ENCODE data around the gene RAMP3. TPM values are rescaled to one million over a fixed set of nuclear protein-coding genes. Genes with fewer than 3 reads are reported as not detected.

Gene RAMP3
- total RNA-seq, 1 experiment from 2014 or later, result 0.13 TPM

- CTCF ChIA-PET, result no interaction called here
- H3K27me3 ChIP-seq (ENCODE audit: control insufficient read depth, insufficient read depth, low read length), result peaks cover 10% of the 10 kb centered on the region; the same call in 1 of the 2 replicates
- intact Hi-C loops (cut with micrococcal nuclease; ENCODE audit: unreplicated experiment) (no loop called here), in situ Hi-C loops (cut with HindIII; ENCODE audit: low pct_unique_long_range_greater_than_20kb, low sequenced_read_pairs) (no loop called here)
- H3K4me1 ChIP-seq (ENCODE audit: control insufficient read depth, insufficient read depth, low read length), result no peaks in the 10 kb centered on the region
- BruUV-seq (replicated peaks), result no TSS peak
- DNase-seq (ENCODE audit: low read depth, low spot score) (no peak), ATAC-seq (no peak)
- no peak for TF ChIP-seq REST (IDR thresholded peaks at IDR 0.05; ENCODE audit: insufficient read depth in 1 of 2, low read depth in 2 of 2, low read length in 1 of 2)
- TF ChIP-seq SIN3A (IDR thresholded peaks at IDR 0.05; ENCODE audit: borderline replicate concordance, insufficient read depth, low read depth, low read length), result no peak
- TF ChIP-seq TCF7L2 (IDR thresholded peaks at IDR 0.05; ENCODE audit: low read depth, low read length), result no peak
- TF ChIP-seq POLR2AphosphoS5 (IDR thresholded peaks at IDR 0.05; ENCODE audit: low read depth, low read length), result no peak
- TF ChIP-seq CTCF (IDR thresholded peaks at IDR 0.05), result no peak
- H3K9me3 ChIP-seq (ENCODE audit: control insufficient read depth, insufficient read depth, low read depth, low read length), result no peaks in the 10 kb centered on the region
- POLR2A ChIA-PET, result interaction anchor here (0.5 to 0.6 kb wide), 2 partner anchors 44 to 374 kb away, joined by 3 to 9 read pairs; no protein-coding TSS in a partner anchor
- no peaks in the 10 kb centered on the region for H3K36me3 ChIP-seq (ENCODE audit: control insufficient read depth, insufficient read depth, low read length)
- no peak overlapping the region for H3K27ac ChIP-seq (ENCODE audit: low read length)
- H3K4me3 ChIP-seq (ENCODE audit: low read depth in 2 of 2, low read length in 2 of 2), result no peak overlapping the region
Observed at GRCh38 chr7:45171946-45172345, 14.4 kb downstream of the RAMP3 start.

- H3K9me3 ChIP-seq (ENCODE audit: control insufficient read depth, insufficient read depth, low read depth, low read length), result no peaks in the 10 kb centered on the region
- H3K36me3 ChIP-seq (ENCODE audit: control insufficient read depth, insufficient read depth, low read length), result no peaks in the 10 kb centered on the region
- POLR2A ChIA-PET, result no interaction called here
- DNase-seq (ENCODE audit: low read depth, low spot score), result no peak
- in situ Hi-C loops (cut with HindIII; ENCODE audit: low pct_unique_long_range_greater_than_20kb, low sequenced_read_pairs) (no loop called here), intact Hi-C loops (cut with micrococcal nuclease; ENCODE audit: unreplicated experiment) (no loop called here)
- H3K27ac ChIP-seq (ENCODE audit: low read length), result no peak overlapping the region
- CTCF ChIA-PET, result no interaction called here
- no peak for TF ChIP-seq TCF7L2 (IDR thresholded peaks at IDR 0.05; ENCODE audit: low read depth, low read length)
- no peak for TF ChIP-seq SIN3A (IDR thresholded peaks at IDR 0.05; ENCODE audit: borderline replicate concordance, insufficient read depth, low read depth, low read length)
- no peak for TF ChIP-seq POLR2AphosphoS5 (IDR thresholded peaks at IDR 0.05; ENCODE audit: low read depth, low read length)
- no peak for TF ChIP-seq CTCF (IDR thresholded peaks at IDR 0.05)
- TF ChIP-seq REST (IDR thresholded peaks at IDR 0.05; ENCODE audit: insufficient read depth in 1 of 2, low read depth in 2 of 2, low read length in 1 of 2), result no peak
- peaks cover 10% of the 10 kb centered on the region for H3K27me3 ChIP-seq (ENCODE audit: control insufficient read depth, insufficient read depth, low read length)
- H3K4me1 ChIP-seq (ENCODE audit: control insufficient read depth, insufficient read depth, low read length), result no peaks in the 10 kb centered on the region
- ATAC-seq, result no peak
- BruUV-seq (replicated peaks), result no TSS peak
- H3K4me3 ChIP-seq (ENCODE audit: low read depth in 2 of 2, low read length in 2 of 2), result no peak overlapping the region
Observed at GRCh38 chr7:45173596-45174327, 16.2 kb downstream of the RAMP3 start.

All from Panc1 (cell line).